GM18505 (cell line): ENCODE data around the gene RBFOX2.
"Not testable (repeated sequence)": the region's sequence is repeated elsewhere in the genome, so short reads cannot be mapped to it uniquely, and the experiment has no call there.

Experiments
- ATAC-seq: cut with Tn5 transposase; IDR thresholded peaks from one replicate; pipeline ENCODE4 v1.9.1; 2021; ENCODE audit not compliant: unreplicated experiment
- POLR2A ChIP-seq: IDR thresholded peaks from 4 replicates; pipeline ENCODE4 v1.6.1; 2011; ENCODE audit warnings: borderline replicate concordance; ENCODE audit not compliant: insufficient read depth, insufficient read length; ENCODE audit errors: extremely low read depth

The RBFOX2 gene

GRCh38 chr22:36053242-36054147 is 24.9 kb upstream of the RBFOX2 start:
- TF ChIP-seq POLR2A = no peak

DNA sequence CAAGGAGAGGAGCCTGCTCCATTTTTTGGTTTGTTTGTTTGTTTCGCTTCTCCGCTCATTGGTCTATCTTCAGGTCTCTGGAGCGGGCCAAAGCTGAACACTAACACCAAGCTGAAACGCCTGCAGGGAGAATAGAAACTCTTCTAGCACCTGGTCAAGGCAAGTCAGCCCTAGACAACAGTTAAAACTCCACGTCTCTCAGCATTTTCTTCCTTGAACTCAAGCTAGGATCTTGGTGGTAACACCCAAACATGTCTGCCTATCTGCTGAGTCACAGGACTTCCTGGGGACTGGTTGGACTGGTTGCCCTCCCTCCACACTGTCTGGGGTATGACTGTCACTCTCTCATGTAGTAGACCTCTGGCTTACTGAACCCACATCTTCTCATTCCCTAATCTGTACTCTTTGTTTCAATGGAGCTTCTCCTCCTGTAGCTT is 23.9 kb upstream of the RBFOX2 start:
- ATAC-seq = no peak
- no peak for TF ChIP-seq POLR2A

More at GRCh38 chr22:36053242-36054147, 24.9 kb upstream of the RBFOX2 start:
- ATAC-seq = no peak

DNA sequence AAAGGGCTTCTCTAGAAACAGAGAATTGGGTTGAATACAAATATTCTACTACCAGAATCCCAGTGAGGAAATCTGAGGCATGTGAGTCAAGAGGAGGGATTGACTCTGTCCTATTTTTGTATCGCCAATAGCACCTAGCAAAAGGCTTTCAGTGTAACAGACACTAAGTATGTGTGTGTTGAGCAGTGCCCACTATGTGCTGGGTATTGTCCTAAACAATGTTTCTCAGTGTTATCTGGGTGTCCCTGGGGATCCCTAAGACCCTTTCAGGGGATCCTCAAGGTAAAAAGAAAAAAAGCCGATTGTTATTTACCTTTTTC is 21.0 kb upstream of the RBFOX2 start:
- TF ChIP-seq POLR2A = no peak
- no peak for ATAC-seq

DNA sequence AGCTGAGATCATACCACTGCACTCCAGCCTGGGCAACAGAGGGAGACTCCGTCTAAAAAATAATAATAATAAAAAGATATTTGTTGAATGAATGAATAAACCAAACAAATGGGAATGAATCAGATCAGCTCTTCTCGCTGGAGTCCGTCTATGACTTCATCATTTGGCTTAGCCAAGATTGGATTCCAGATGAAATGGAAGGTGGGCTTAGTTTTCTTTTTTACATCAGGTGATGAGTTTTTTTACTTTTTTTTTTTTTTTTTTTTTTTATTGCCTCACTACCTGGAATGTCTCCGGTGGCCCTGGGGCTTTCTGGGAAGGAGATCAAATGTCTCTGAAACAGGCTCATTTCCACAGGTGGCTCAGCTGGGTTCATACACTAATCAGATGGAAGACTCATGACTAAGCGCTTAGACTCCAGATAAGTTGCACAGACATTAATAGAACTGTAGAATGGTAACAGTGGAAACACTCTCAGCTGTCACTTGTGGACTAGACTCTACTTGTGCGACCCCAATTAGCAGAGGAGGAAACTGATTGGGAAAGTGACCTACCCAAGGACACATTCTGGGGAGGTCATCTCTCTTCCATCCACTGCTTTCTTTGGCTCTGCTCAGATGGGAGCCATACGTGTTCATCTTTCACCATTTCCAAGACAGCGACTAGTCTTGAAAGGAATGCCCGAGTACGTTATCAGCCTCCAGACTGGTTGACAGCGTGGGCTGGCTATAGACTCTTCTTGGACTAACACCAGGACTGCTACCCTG is 20.5 kb upstream of the RBFOX2 start:
- TF ChIP-seq POLR2A = no peak
- no peak for ATAC-seq

GRCh38 chr22:36044517-36044916 is 15.9 kb upstream of the RBFOX2 start:
- ATAC-seq = not testable (repeated sequence)

DNA sequence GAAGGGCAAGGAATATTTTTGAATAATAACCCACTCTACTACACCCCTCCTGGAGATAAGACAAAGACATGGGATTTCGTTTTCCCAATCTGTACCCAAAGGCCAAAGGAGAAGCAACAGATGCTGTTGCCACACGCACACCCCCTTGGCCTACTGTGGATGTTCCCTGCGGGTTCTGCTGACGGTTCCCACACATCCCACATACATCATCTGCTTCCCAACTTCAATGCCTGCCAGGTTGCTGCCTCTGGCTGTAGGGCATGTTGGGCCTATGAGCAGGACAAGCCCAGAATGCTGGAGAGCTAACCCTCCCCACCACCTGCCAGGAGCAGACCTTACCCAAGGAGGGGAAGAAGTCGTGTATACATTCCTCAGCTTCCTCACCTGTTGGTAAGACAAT is 13.6 kb upstream of the RBFOX2 start:
- ATAC-seq = no peak
- TF ChIP-seq POLR2A = no peak

DNA sequence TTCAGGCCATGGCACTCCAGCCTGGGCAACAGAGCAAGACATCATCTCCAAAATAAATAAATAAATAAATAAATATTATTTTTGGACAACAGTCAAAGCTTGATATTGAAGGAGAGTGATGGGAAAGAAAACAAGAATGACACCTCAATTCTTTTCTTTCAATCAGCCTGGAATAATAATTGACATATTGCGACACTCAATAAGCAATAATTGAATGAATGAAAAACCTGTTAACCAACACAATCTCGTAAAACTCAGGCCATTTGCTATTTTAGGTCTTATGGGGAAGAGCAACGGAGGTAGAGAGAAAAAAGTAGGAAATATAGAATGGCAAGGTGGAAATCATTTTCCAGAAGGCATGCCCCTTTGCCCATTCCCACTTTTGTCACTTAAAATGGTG is 10.5 kb upstream of the RBFOX2 start:
- TF ChIP-seq POLR2A = no peak
- no peak for ATAC-seq

- no peak for ATAC-seq
- no peak for TF ChIP-seq POLR2A
Measured at GRCh38 chr22:36037102-36037758, 8.6 kb upstream of the RBFOX2 start.

DNA sequence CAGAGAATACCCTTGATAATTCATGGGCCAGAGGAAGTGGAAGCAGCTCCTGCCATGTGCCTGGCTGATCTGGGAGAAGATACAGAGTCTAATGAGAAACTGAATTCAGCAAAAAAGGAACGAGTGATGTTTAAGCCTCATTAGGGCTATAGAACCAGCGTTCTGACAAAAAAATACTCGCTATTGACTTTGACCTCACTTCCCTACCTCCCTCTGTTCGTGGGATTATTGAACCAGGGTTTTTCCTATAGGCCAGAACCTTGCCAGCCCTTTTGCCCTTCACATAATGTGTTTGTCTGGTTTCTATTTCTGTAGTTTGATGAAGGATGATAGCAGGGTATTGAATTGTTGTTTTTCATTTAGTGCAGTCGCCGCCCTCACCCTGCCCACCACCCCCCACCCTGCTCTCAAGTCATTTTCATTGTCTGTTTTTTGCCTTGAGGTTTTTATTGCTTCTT is 7.6 kb upstream of the RBFOX2 start:
- TF ChIP-seq POLR2A = no peak
- ATAC-seq = no peak

DNA sequence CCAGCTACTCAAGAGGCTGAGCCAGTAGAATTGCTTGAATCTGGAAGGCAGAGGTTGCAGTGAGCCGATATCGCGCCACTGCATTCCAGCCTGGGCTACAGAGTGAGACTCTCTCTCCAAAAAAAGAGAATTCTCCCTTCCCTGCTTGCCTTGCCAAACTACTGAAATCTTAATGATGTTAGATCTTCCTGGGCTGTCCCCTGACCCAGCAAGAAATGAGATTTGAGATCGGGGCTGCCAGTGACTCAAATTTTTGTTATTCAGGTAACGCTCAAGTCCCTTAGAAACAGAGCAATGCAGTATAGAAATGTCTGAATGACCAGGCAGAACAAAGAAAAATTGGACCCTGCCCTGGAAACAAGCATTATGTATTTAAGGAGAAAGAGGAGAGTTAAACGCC is 4.0 kb upstream of the RBFOX2 start:
- ATAC-seq = no peak
- no peak for TF ChIP-seq POLR2A

- TF ChIP-seq POLR2A = no peak
- ATAC-seq = no peak
Measured at GRCh38 chr22:36029406-36029755, 757 bp upstream of the RBFOX2 start.

DNA sequence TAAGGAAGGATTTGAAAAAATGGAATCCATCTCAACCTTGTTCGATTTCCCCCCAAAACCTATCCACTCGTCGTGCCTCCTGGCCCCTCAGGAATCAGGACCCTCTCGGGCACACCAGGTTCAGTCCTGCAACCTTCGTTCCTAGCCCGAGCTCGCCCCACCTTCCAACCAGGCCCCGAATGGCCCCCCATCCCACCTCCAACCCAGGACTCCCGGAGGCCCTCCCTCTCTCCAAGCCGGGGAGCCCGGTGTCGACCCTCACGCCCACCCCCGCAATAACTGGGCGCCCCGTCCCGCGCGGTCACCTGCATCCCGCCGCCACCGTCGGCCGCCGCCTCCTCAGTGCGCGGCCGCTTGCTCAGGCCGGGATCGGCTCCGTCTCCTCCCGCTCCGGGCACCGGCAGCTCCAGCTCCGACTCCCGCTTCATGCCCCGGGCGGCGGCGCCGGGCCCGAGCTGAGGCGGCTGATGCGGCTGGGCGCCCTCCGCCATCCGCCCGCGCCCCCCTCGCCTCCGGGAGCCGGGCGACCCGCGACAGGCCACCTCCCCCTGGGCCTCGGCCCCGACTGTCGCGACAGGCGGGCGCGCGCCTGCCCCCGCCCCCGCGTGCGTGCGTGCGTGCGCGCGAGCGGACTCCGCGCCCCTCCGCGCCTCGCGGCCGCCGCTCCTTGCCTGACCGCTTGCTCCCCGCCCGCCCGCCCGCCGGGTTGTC is 534 bp downstream of the RBFOX2 start:
- TF ChIP-seq POLR2A = no peak
- no peak for ATAC-seq

DNA sequence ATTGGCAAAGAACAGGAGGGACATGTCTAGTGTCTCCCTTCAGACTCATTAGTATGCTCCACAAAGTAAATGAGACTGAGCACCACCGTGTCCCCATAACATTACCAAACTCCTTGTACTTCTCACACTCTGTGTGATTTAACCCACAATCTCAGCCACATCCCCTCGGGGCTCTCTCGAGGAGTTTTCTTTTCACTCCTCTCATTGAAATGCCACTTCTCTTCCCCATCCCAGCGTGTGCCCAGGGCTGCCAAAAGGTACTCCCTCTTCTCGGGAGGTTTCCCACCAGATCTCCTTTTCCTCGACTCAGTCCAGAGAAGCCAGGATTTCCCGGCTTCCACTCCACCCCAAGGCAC is 1.1 kb downstream of the RBFOX2 start:
- ATAC-seq = no peak
- TF ChIP-seq POLR2A = no peak

GRCh38 chr22:36026741-36027140 is 1.9 kb downstream of the RBFOX2 start:
- no peak for TF ChIP-seq POLR2A

DNA sequence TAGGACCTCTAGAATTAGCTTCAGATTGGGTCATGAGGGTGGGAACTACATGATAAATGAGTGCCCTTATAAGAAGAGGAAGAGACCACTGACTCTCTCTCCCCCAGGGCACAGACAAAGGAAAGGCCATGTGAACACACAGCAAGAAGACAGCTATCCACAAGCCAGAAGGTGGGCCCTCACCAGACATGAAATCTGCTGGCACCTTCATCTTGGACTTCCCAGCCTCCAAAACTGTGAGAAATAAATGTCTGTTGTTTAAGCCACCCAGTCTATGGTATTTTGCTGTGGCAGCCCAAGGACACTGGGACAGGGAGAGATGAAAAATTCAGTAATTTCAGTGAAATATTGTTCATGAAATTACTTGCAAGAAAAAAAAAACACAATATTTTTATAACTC is 5.9 kb downstream of the RBFOX2 start:
- ATAC-seq = no peak
- TF ChIP-seq POLR2A = no peak

More at GRCh38 chr22:36026741-36027140, 1.9 kb downstream of the RBFOX2 start:
- ATAC-seq = no peak
